Lower leg skin (tissue), 4 donors: ENCODE results near the gene ORC6. TPM values are rescaled to one million over a fixed set of nuclear protein-coding genes. Genes with fewer than 3 reads are reported as not detected.
"Not testable (repeated sequence)": the region's sequence is repeated elsewhere in the genome, so short reads cannot be mapped to it uniquely, and the experiment has no call there.

Experiments
- DNase-seq, 2 donors: peaks; one replicate each; pipeline ENCODE4 v3.0.0-alpha.2; 2019; ENCODE audit warnings: low spot score in 2 of 2
- H3K4me3 ChIP-seq: fragments of 200-600 bp; sonication (generic); 2 replicates; pipeline ENCODE4 v1.5.1; 2017; ENCODE audit warnings: mild to moderate bottlenecking, low read depth; ENCODE audit not compliant: poor library complexity, severe bottlenecking
- CTCF ChIP-seq, 3 donors: fragments of 450-650 bp; IDR thresholded peaks; one replicate each; pipeline ENCODE4 v1.5.1; 2016; ENCODE audit warnings: antibody characterized with exemption in 3 of 3, mild to moderate bottlenecking in 3 of 3, moderate library complexity in 2 of 3
- POLR2A ChIP-seq, 2 donors: fragments of 450-650 bp; IDR thresholded peaks; one replicate each; pipeline ENCODE4 v1.6.1; 2016 to 2017; ENCODE audit warnings: antibody characterized with exemption in 2 of 2, mild to moderate bottlenecking in 1 of 2, moderate library complexity in 1 of 2
- WGBS, 2 donors: methylation state at CpG; one replicate each; pipeline ENCODE4 v1.1.5; 2018; 5-methylcytosine and 5-hydroxymethylcytosine counted together
- intact Hi-C: fragments of 100-400 bp; cut with DNase I; formaldehyde crosslinking; loops from one replicate; pipeline ENCODE4 v1.15.0; 2023; ENCODE audit warnings: low total_unique reads
- total RNA-seq, 4 donors: library from RNA; depleted of rRNA; stranded (reverse); fragments of >200 nt; gene quantifications; one replicate each; pipeline ENCODE4 v1.1.0, GENCODE V29; 2016

Gene ORC6
- total RNA-seq, 4 donors from 2014 or later: 0.49 to 1.5 (median 1.2) TPM; not detected in 1

- no peak for TF ChIP-seq CTCF (IDR thresholded peaks at IDR 0.05)
- no peak for TF ChIP-seq POLR2A (IDR thresholded peaks at IDR 0.05)
- no peak overlapping the region for H3K4me3 ChIP-seq
- 62 to 86% methylated on average over 1 of the region's 1 CpG for WGBS, 2 donors
- peak in 1 of 2 donors; percentile 31 for DNase-seq
- intact Hi-C loops: no loop called here
Measured at GRCh38 chr16:46658925-46659324, 30.5 kb upstream of the ORC6 start.

DNA sequence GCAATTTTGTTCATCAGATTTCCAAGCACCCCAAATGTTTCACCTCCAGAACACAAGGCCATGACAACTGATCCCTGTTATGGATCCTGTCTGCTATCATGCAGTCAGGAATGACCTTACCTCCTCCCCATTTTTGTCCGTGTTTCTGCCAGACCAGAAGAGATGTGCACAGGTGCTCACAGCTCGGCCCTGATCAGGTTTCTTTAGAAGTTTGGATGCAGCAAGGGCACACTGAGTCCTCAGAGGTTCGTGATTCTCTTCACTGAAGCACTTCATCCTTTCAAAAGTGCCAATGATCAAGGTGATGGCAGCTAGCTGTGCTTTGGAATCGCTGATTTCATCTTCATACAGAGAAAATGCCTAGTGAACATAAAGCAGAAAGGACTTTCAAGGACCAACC, 27.3 kb upstream of the ORC6 start:
- intact Hi-C loops: no loop called here
- no peak for DNase-seq
- no peak overlapping the region for H3K4me3 ChIP-seq
- no peak for TF ChIP-seq POLR2A (IDR thresholded peaks at IDR 0.05)
- TF ChIP-seq CTCF (IDR thresholded peaks at IDR 0.05): no peak
- WGBS, 2 donors: 64 to 70% methylated on average over 4 of the region's 4 CpGs

- DNase-seq: no peak
- intact Hi-C loops: no loop called here
- no peak overlapping the region for H3K4me3 ChIP-seq
- peak in 1 of 3 donors; percentile 25 for TF ChIP-seq CTCF (IDR thresholded peaks at IDR 0.05)
- TF ChIP-seq POLR2A (IDR thresholded peaks at IDR 0.05): no peak
- 71 to 72% methylated on average over 6 of the region's 6 CpGs for WGBS, 2 donors
Measured at GRCh38 chr16:46673320-46674013, 16.0 kb upstream of the ORC6 start.

DNA sequence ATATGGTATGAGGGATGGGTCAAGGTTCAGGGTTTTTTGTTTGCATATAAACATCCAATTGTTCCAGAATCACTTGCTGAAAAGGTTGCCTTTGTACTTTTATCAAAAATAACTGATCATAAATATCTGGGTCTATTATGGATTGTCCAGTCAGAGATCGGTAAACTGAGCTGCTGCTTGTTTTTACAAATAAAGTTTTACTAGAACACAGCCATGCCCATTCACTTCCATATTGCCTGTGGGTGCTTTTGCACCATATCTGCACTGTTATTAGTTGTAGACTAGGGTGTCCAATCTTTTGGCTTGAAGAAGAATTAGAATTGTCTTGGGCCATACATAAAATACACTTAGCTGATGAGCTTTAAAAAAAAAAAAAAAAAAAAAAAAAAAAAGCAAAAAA, 11.5 kb upstream of the ORC6 start:
- H3K4me3 ChIP-seq, intact Hi-C loops, DNase-seq: not testable (repeated sequence)
- 94 to 100% methylated on average over 1 of the region's 1 CpG for WGBS, 2 donors

DNA sequence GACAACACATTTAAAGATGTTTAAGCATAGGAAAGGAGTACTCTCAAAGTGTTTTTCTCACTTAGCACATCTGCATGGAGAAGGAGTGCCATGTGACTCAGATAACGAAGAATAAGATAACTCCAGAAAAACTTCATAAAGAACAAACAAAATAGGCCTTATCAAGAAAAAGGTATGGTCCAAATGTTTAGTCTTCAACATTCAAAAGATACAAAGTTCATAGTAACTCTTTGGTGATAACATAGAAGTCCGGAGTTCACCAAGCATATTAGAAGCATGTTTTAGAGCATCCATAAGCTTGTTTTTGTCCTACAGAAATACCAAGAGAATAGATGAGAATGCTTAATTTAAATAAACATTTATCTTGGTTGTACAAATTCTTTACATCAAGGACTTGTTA, 7.6 kb upstream of the ORC6 start:
- 88 to 90% methylated on average over 2 of the region's 2 CpGs for WGBS, 2 donors
- intact Hi-C loops, H3K4me3 ChIP-seq, DNase-seq: not testable (repeated sequence)

DNA sequence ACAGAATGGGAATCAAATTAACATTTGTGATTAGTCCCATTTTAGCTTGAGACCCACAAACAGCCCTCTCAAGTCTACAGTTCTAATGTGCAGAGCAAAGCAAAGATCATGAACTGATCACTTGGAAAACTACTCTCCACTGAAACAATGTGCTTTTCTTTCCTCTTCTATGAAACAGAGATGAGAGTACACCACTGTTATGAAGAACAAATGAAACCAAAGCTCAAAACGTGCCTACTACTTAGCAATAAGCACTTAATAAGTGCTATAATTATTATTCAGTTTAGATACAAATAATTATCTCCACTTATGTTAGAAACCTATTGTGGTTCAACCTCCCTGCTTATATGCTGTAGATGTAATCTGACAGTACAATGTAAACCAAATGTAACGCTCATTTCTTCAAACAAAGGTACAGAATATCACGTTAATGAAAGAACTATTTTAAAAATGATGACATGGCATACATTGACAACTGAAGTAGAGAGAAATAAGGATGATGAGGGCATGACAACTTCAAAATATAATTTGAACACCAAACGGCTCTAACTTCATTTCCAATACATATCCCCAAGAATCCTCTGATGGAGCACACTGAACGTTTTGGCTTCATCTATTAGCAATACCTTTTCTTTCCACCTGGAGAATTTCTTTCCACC, 2.5 kb upstream of the ORC6 start:
- H3K4me3 ChIP-seq: no peak overlapping the region
- DNase-seq: no peak

More for the DNA sequence above, 2.5 kb upstream of the ORC6 start:
- 41 to 46% methylated on average over 5 of the region's 5 CpGs for WGBS, 2 donors
- TF ChIP-seq POLR2A (IDR thresholded peaks at IDR 0.05): no peak
- TF ChIP-seq CTCF (IDR thresholded peaks at IDR 0.05): no peak
- intact Hi-C loops: no loop called here
